Measurements from ENCODE around the gene KCND2. TPM values are rescaled to one million over a fixed set of nuclear protein-coding genes. Genes with fewer than 3 reads are reported as not detected.

KCND2 gene
- total and polyA plus RNA-seq, 2 of the 8 experiments (the other 6 are each of a cell fraction or from before 2014, with no cell fraction given): 4.6 to 7.7 TPM

- Histone ChIP-seq H3K18ac (ENCODE audit: extremely low read depth, low read length) (no peak overlapping the region), H4K5ac (ENCODE audit: insufficient read length, low read depth, low read length) (no peak overlapping the region), H3K36me3 (ENCODE audit: control insufficient read depth in 2 of 4, insufficient read depth in 4 of 4, low read length in 3 of 4) (no peaks in the 10 kb centered on the region), H2BK120ac (replicated peaks; ENCODE audit: low read depth, low read length) (no peak overlapping the region), H4K20me1 (replicated peaks in 1 of 2; ENCODE audit: control insufficient read depth in 1 of 2, insufficient read depth in 2 of 2, low read length in 2 of 2) (no peaks in the 10 kb centered on the region), H3K23ac (ENCODE audit: insufficient read length) (no peak overlapping the region), H3K27me3 (replicated peaks in 1 of 4; ENCODE audit: control insufficient read depth in 3 of 4, extremely low read depth in 1 of 4, insufficient read depth in 3 of 4, low read length in 3 of 4) (no peaks in the 10 kb centered on the region), H3K23me2 (ENCODE audit: low read depth, low read length) (no peaks in the 10 kb centered on the region; the same call in 1 of the 2 replicates), H3K4me2 (ENCODE audit: insufficient read depth in 1 of 2, low read depth in 2 of 2, low read length in 2 of 2) (no peak overlapping the region), H3K9me3 (ENCODE audit: insufficient read depth in 2 of 2, low read depth in 1 of 2, low read length in 1 of 2) (peaks cover 0 to 2% of the 10 kb centered on the region in 2 experiments; a peak in 1 of 4 replicates), H3K56ac (replicated peaks; ENCODE audit: insufficient read length, low read depth, low read length) (no peak overlapping the region), H2BK20ac (ENCODE audit: low read length) (no peak overlapping the region), H3K9ac (replicated peaks in 1 of 4; ENCODE audit: extremely low read depth in 1 of 4, low read depth in 3 of 4, low read length in 3 of 4) (no peak overlapping the region), H2BK5ac (ENCODE audit: low read depth, low read length) (no peak overlapping the region), H3K14ac (ENCODE audit: insufficient read length) (no peak overlapping the region), H2AFZ (ENCODE audit: low read length) (no peak overlapping the region), H3K4ac (replicated peaks; ENCODE audit: insufficient read length, low read depth, low read length) (no peak overlapping the region), H3K79me2 (ENCODE audit: control insufficient read depth in 1 of 2, insufficient read depth in 2 of 2, low read length in 2 of 2) (no peaks in the 10 kb centered on the region), H2AK5ac (ENCODE audit: low read depth, low read length) (no peak overlapping the region), H3K4me3 (ENCODE audit: extremely low read depth in 1 of 4, insufficient read depth in 2 of 4, low read depth in 3 of 4, low read length in 4 of 4) (no peak overlapping the region), H3K4me1 (replicated peaks in 1 of 4; ENCODE audit: control insufficient read depth in 3 of 4, insufficient read depth in 4 of 4, low read length in 3 of 4) (peaks cover 0 to 4% (median 0%) of the 10 kb centered on the region in 4 experiments; a peak in 1 of 7 replicates), H4K8ac (ENCODE audit: extremely low read depth, insufficient read depth, low read length) (no peak overlapping the region), H4K91ac (replicated peaks; ENCODE audit: insufficient read length, low read length) (no peak overlapping the region), H3K79me1 (ENCODE audit: low read depth, low read length) (no peaks in the 10 kb centered on the region), H2BK15ac (ENCODE audit: low read length) (no peak overlapping the region), H2BK12ac (ENCODE audit: low read depth, low read length) (no peak overlapping the region), H3K27ac (ENCODE audit: low read depth, low read length) (no peak overlapping the region)
- DNase-seq (ENCODE audit: low read depth in 1 of 2, low spot score in 2 of 2): no peak
- ChIA-PET POLR2A (ENCODE audit: partially characterized antibody) (interaction anchor here (0.7 kb wide), 1 partner anchor 89 kb away, joined by 3 read pairs; no protein-coding TSS in a partner anchor), CTCF (ENCODE audit: partially characterized antibody) (interaction anchor here (1.0 to 4.6 kb wide), 15 partner anchors 9 to 315 kb away, joined by 3 to 28 read pairs (median 8); partner anchors contain the start of gene CPED1)
- no peak for FAIRE-seq
- WGBS, 2 experiments (ENCODE audit: extremely low coverage in 1 of 2, insufficient coverage in 1 of 2, insufficient read length in 1 of 2, insufficient replicate concordance in 2 of 2, low coverage in 1 of 2, low lambda C conversion rate in 2 of 2, missing lambda C conversion rate in 1 of 2): 94% methylated on average over 3 of the region's 3 CpGs; no CpG with 5 or more reads in 1 of the 2 experiments
- TF ChIP-seq TAF7 (optimal IDR thresholded peaks at IDR 0.05; ENCODE audit: borderline replicate concordance, low read depth, low read length) (no peak), YY1 (IDR thresholded peaks at IDR 0.05; ENCODE audit: low read depth, low read length) (no peak), RBBP5 (IDR thresholded peaks at IDR 0.05; ENCODE audit: borderline replicate concordance, low read depth, low read length) (no peak), ZNF274 (IDR thresholded peaks at IDR 0.05; ENCODE audit: borderline replicate concordance, extremely low read depth, low read length) (no peak), POLR2AphosphoS5 (IDR thresholded peaks at IDR 0.05; ENCODE audit: low read depth, low read length) (no peak)
Measured at GRCh38 chr7:120793213-120793936, 520.4 kb downstream of the KCND2 start.
